LNCaP clone FGC (cell line): Measurements from ENCODE around the gene SYT6.

Source experiments
- DNase-seq: peaks from one replicate; pipeline ENCODE4 v3.0.0-alpha.2; 2011; ENCODE audit warnings: low read depth
- H3K4me3 ChIP-seq: 2 replicates; pipeline ENCODE4 v1.5.1; 2011; ENCODE audit warnings: mild to moderate bottlenecking, low read depth, low read length, control low read depth
- CTCF ChIP-seq: IDR thresholded peaks from 2 replicates; pipeline ENCODE4 v1.5.1; 2012; ENCODE audit warnings: mild to moderate bottlenecking; ENCODE audit not compliant: control insufficient read depth, insufficient read depth; ENCODE audit errors: extremely low read depth

SYT6 gene

GRCh38 chr1:114080511-114081436 is 72.9 kb downstream of the SYT6 start:
- H3K4me3 ChIP-seq: no peak overlapping the region
- no peak for TF ChIP-seq CTCF
- DNase-seq: no peak

- TF ChIP-seq CTCF: no peak
- H3K4me3 ChIP-seq: no peak overlapping the region
- no peak for DNase-seq
Observed at GRCh38 chr1:114079596-114080190, 74.0 kb downstream of the SYT6 start.

- no peak overlapping the region for H3K4me3 ChIP-seq
Observed at GRCh38 chr1:114078116-114078515, 75.6 kb downstream of the SYT6 start.

GRCh38 chr1:114077188-114077587 is 76.5 kb downstream of the SYT6 start:
- no peak overlapping the region for H3K4me3 ChIP-seq
- no peak for DNase-seq
- no peak for TF ChIP-seq CTCF

More at GRCh38 chr1:114078116-114078515, 75.6 kb downstream of the SYT6 start:
- no peak for TF ChIP-seq CTCF
- no peak for DNase-seq

GRCh38 chr1:114076308-114076707 is 77.4 kb downstream of the SYT6 start:
- TF ChIP-seq CTCF: no peak
- no peak for DNase-seq
- H3K4me3 ChIP-seq: no peak overlapping the region

GRCh38 chr1:114075546-114076242 is 78.0 kb downstream of the SYT6 start:
- no peak for TF ChIP-seq CTCF
- no peak for DNase-seq
- no peak overlapping the region for H3K4me3 ChIP-seq
